Hepatocyte (in vitro differentiated cells): ENCODE measurements around the gene MEPE. TPM values are rescaled to one million over a fixed set of nuclear protein-coding genes. Genes with fewer than 3 reads are reported as not detected.

ENCODE experiments used
- DNase-seq: peaks from one replicate; pipeline ENCODE4 v3.0.0-alpha.2; 2016; ENCODE audit warnings: low spot score
- H2AFZ ChIP-seq: fragments of 200-600 bp; sonication (generic); 2 replicates; pipeline ENCODE4 v1.6.0; 2016; ENCODE audit warnings: antibody characterized with exemption, mild to moderate bottlenecking
- H3K27ac ChIP-seq: fragments of 200-600 bp; sonication (generic); 2 replicates; pipeline ENCODE4 v1.5.1; 2016; ENCODE audit warnings: mild to moderate bottlenecking
- H3K27me3 ChIP-seq: fragments of 200-600 bp; sonication (generic); 2 replicates; pipeline ENCODE4 v1.6.1; 2016
- H3K36me3 ChIP-seq: fragments of 200-600 bp; sonication (generic); replicated peaks from 2 replicates; pipeline ENCODE4 v1.5.1; 2016; ENCODE audit warnings: low read depth; ENCODE audit not compliant: insufficient read depth
- H3K4me1 ChIP-seq: fragments of 200-600 bp; sonication (generic); 2 replicates; pipeline ENCODE4 v1.5.1; 2016; ENCODE audit warnings: mild to moderate bottlenecking, moderate library complexity; ENCODE audit not compliant: insufficient read depth
- H3K4me2 ChIP-seq: fragments of 200-600 bp; sonication (generic); 2 replicates; pipeline ENCODE4 v1.6.0; 2016
- H3K4me3 ChIP-seq: fragments of 200-600 bp; sonication (generic); 2 replicates; pipeline ENCODE4 v1.5.1; 2016; ENCODE audit warnings: mild to moderate bottlenecking
- H3K79me2 ChIP-seq: fragments of 200-600 bp; sonication (generic); 2 replicates; pipeline ENCODE4 v1.6.0; 2017; ENCODE audit warnings: mild to moderate bottlenecking
- H3K9me2 ChIP-seq: fragments of 200-600 bp; sonication (generic); replicated peaks from 2 replicates; pipeline ENCODE4 v1.6.0; 2017; ENCODE audit warnings: mild to moderate bottlenecking; ENCODE audit not compliant: insufficient read depth
- H3K9me3 ChIP-seq: fragments of 200-600 bp; sonication (generic); 2 replicates; pipeline ENCODE4 v1.5.1; 2016; ENCODE audit warnings: low read depth, mild to moderate bottlenecking
- H4K20me1 ChIP-seq: fragments of 200-600 bp; sonication (generic); 2 replicates; pipeline ENCODE4 v1.6.0; 2016; ENCODE audit warnings: mild to moderate bottlenecking; ENCODE audit not compliant: insufficient read depth, poor library complexity, severe bottlenecking
- EZH2 ChIP-seq: fragments of 200-600 bp; sonication (generic); IDR thresholded peaks from 2 replicates; pipeline ENCODE4 v1.6.1; 2016; ENCODE audit warnings: antibody characterized with exemption, mild to moderate bottlenecking, borderline replicate concordance
- EZH2phosphoT487 ChIP-seq: fragments of 200-600 bp; sonication (generic); IDR thresholded peaks from one replicate; pipeline ENCODE4 v1.6.1; 2018; ENCODE audit warnings: antibody characterized with exemption, mild to moderate bottlenecking, low read depth, moderate library complexity; ENCODE audit not compliant: unreplicated experiment, severe bottlenecking
- WGBS: methylation state at CpG from one replicate; pipeline ENCODE4 v1.1.6; 2016; ENCODE audit warnings: low lambda C conversion rate; ENCODE audit errors: missing lambda C conversion rate; 5-methylcytosine and 5-hydroxymethylcytosine counted together
- polyA plus RNA-seq: library from polyadenylated mRNA; unstranded; fragments of >200 nt; fragmentation: Nextera tagmentation; extraction: Ambion mirVana; gene quantifications from 2 replicates; pipeline ENCODE4 v1.2.1, GENCODE V29; 2016
- total RNA-seq: library from RNA; depleted of rRNA; stranded (reverse); fragments of >200 nt; gene quantifications from 2 replicates; pipeline ENCODE4 v1.2.3, GENCODE V29; 2014
- TF ChIP-seq, protein P1 (sequence below): fragments of 200-600 bp; sonication (generic); IDR thresholded peaks from 2 replicates; pipeline ENCODE4 v1.5.1; 2016; ENCODE audit warnings: antibody characterized with exemption, mild to moderate bottlenecking; ENCODE audit not compliant: poor library complexity

Gene MEPE
- 0.07 TPM in 1 of 2 replicates, not detected in the other for total RNA-seq
- not detected in 2 replicates for polyA plus RNA-seq

DNA sequence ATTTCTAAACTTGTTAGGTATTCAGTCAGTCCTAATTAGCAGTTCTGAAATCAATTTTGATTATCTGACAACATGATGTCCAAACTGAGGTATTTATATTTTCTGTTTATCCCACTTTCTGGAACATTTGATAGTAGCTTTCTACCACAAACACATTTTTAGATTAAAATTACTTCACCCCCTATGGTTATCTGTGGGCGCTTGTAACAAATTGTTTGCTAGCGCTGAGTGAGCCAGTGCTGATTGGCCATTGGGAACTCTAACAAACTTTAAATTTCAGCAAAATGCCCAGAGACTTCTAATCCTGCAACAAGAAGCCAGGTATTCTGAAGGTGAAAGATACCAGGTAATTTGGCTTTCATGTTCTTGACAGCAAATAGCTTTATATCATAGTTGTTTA, at the start of gene MEPE:
MEPE (plus strand) TSS at position 301 of the 400 bp plus-strand sequence. CDS start 1,746 bp downstream, outside the sequence.
- 100% methylated on average over 2 of the region's 2 CpGs for WGBS

DNA sequence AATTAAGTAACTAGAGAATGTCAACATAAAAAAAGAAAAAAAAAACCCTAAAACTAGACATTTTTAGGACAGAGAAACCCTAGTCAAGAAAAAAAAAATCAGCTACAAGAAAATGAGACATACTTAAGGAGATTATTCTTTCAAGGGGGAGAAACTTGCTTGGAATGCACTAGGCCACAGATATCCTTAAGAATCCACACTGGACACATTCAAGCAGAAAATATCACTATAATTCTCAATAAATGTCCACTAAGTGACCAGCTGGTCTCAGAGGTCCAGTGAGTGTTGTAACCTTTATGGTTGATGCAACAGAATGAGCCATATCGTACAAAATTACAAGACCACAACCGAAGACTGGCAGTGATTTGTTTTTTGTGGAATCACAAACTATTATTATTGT, 49.0 kb upstream of the MEPE start:
- Histone ChIP-seq H3K4me3 (no peak overlapping the region), H3K79me2 (no peaks in the 10 kb centered on the region), H3K4me2 (no peak overlapping the region), H3K27ac (no peak overlapping the region), H3K9me2 (no peaks in the 10 kb centered on the region), H2AFZ (no peak overlapping the region), H3K27me3 (no peaks in the 10 kb centered on the region), H4K20me1 (no peaks in the 10 kb centered on the region), H3K36me3 (no peaks in the 10 kb centered on the region), H3K4me1 (no peaks in the 10 kb centered on the region), H3K9me3 (no peaks in the 10 kb centered on the region)
- 91% methylated on average over 2 of the region's 2 CpGs for WGBS
- no peak for DNase-seq
- TF ChIP-seq EZH2 (no peak), EZH2phosphoT487 (no peak)
- TF ChIP-seq, protein P1, sequence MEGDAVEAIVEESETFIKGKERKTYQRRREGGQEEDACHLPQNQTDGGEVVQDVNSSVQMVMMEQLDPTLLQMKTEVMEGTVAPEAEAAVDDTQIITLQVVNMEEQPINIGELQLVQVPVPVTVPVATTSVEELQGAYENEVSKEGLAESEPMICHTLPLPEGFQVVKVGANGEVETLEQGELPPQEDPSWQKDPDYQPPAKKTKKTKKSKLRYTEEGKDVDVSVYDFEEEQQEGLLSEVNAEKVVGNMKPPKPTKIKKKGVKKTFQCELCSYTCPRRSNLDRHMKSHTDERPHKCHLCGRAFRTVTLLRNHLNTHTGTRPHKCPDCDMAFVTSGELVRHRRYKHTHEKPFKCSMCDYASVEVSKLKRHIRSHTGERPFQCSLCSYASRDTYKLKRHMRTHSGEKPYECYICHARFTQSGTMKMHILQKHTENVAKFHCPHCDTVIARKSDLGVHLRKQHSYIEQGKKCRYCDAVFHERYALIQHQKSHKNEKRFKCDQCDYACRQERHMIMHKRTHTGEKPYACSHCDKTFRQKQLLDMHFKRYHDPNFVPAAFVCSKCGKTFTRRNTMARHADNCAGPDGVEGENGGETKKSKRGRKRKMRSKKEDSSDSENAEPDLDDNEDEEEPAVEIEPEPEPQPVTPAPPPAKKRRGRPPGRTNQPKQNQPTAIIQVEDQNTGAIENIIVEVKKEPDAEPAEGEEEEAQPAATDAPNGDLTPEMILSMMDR = no peak

More for the DNA sequence above, at the start of gene MEPE:
- H3K4me3 ChIP-seq = no peak within 1 kb of the TSS
- H3K4me1 ChIP-seq = no peaks in the 10 kb centered on the region
- TF ChIP-seq, protein P1 = no peak
- TF ChIP-seq EZH2phosphoT487 = no peak
- TF ChIP-seq EZH2 = no peak
- no peak within 1 kb of the TSS for H2AFZ ChIP-seq
- H3K27ac ChIP-seq = no peak within 1 kb of the TSS
- H4K20me1 ChIP-seq = no peaks in the 10 kb centered on the region
- no peak for DNase-seq
- H3K4me2 ChIP-seq = no peak within 1 kb of the TSS
- no peaks in the 10 kb centered on the region for H3K79me2 ChIP-seq
- H3K36me3 ChIP-seq = no peaks in the 10 kb centered on the region
- no peaks in the 10 kb centered on the region for H3K9me3 ChIP-seq
- no peaks in the 10 kb centered on the region for H3K9me2 ChIP-seq
- H3K27me3 ChIP-seq = no peaks in the 10 kb centered on the region

- Histone ChIP-seq H3K9me2 (no peaks in the 10 kb centered on the region), H2AFZ (no peak overlapping the region), H3K27me3 (no peaks in the 10 kb centered on the region), H3K4me1 (no peaks in the 10 kb centered on the region), H3K27ac (no peak overlapping the region), H3K9me3 (no peaks in the 10 kb centered on the region), H3K36me3 (no peaks in the 10 kb centered on the region), H3K4me3 (no peak overlapping the region), H4K20me1 (no peaks in the 10 kb centered on the region), H3K79me2 (no peaks in the 10 kb centered on the region), H3K4me2 (no peak overlapping the region)
- no peak for DNase-seq
- WGBS = 85% methylated on average over 15 of the region's 15 CpGs
- TF ChIP-seq, protein P1 = no peak
- TF ChIP-seq EZH2phosphoT487 = no peak
- no peak for TF ChIP-seq EZH2
These were observed 46.8 kb upstream of the MEPE start for GRCh38 chr4:87785731-87786509.
